GM18526 (cell line): Measurements from ENCODE around the gene AK5.

Experiments used
- POLR2A ChIP-seq: IDR thresholded peaks from 3 replicates; pipeline ENCODE4 v1.6.1; 2011; ENCODE audit not compliant: insufficient read length; ENCODE audit errors: extremely low read depth

Gene AK5

DNA sequence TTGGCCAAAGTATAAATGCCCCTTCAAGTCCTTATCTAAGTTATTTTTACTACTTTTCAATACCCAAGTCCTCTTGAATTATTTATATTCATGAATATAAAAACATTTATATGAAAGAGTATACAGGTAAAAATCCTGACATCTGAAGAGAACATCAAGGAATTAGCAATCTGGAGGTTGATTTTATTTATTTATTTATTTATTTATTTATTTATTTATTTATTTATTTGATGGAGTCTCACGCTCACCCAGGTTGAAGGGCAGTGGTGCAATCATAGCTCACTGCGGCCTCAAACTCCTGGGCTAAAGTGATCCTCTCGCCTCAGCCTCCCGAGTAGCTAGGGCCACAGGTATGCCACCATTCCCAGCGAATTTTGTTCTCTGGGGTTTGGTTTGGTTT, 307.4 kb downstream of the AK5 start:
- TF ChIP-seq POLR2A: no peak

DNA sequence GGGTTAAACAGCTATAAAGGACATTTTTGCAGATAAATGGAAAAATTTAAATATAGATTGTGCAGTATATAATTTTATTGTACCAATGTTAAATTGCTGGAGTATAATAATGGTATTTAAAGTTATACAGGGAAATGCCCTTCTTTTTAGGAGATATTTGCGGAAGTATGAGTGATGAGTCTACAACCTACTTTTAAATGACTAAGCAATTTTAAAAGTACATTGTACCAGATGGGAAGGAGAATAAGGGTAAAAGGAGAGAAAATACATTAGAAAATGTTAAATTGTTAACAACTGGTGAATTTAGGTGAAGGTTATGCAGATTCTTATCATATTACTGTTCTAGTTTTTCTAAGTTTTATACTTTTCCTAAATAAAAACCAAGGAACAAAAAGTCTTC, 308.8 kb downstream of the AK5 start:
- no peak for TF ChIP-seq POLR2A

DNA sequence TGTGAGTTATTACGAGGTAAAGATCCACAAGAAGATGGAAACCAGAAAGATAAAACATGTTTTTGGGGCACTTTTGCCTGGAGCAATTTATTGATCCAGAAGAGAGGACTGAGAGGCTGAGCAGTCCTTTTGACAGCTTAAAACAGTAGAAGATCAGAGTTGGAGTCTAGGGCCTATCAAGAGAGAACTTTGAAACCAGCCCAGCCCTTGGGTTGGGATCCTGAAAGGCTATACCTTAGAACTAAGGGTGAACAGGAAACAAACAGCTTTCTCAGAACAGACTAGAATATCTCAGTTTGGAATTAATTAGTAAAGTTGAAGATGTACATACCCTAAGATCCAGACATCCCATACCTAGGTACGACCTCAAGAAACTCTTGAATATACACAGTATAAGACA, 311.1 kb downstream of the AK5 start:
- no peak for TF ChIP-seq POLR2A

DNA sequence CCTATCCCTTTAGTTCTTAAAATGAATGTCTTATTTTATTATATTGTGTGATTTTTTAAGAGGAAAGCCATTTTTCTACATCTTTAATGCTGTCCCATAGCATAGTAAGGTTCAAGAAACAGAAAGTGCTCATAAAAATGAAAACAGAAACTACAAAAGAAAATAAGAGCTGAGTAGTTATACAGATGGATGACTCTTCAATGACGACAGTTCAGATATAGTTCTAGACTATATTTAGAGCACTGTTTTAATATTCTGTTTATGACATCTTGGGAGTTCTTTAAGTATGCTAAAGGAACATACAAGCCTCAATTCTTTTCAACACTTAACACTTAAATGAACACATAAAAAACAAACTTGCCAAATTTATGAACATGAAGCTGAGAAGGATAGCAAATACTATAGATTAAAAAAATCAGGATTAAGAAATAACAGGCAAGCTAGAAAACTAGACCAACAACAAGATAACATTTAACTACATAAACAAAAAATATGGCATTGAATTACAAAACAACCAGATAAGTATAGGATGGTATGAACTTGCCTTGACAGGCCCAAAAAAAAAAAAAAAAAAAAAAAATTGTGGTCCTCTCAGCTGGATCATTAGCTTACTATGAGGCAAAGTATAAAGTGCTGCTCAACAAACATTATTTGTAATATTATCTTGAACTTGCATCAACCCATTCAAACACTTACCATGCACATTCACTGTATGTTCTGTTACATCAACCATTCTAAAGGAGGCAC, 312.7 kb downstream of the AK5 start:
- TF ChIP-seq POLR2A: no peak

DNA sequence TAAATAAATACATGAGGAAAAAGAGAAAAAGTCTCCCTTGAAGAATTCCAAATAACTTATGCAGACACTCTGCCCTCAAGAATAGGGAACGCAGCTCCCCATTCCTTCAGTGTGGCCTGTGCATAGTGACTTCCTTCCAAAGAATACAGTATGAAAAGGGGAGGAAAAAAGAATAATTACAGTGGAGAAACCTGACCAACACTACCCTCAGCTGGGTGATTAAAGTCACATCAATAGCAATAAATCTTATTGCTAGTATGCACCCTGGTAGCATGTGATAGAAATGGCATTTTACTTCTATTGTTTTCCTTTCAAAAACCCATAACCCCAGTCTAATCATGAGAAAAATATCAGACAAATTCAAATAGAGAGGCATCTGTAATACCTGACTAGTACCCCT, 315.5 kb downstream of the AK5 start:
- TF ChIP-seq POLR2A: no peak

DNA sequence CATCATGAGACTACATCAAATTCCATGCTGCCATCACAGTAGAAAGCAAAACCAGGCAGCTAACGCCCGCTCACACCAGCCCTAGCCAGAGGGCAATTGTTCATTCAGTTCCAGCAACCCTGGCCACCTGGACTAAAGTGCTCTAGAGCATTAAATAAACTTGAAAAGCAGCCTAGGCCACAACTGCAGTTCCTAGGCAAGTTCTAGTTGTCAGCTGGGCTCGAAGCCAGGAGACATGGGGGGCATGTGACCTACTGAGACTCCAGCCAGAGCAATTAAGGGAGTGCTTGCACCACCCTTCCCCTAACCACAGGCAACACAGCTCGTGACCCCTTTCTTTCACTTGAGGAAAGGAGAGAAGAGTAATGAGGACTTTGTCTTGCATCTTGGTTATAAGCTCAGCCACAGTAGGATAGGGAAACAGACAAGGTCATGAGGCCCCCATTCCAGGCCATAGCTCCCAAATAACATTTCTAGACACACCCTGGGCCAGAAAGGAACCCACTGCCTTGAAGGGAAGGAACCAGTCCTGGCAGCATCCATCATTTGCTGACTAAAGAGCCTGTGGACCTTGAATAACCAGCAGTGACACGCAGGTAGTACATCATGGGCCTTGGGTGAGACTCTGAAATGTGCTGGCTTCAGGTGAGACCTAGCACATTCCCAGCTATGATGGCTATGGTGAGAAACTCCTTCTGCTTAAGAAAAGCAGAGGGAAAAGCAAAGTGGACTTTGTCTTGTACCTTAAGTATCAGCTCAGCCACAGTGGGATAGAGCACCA, 323.6 kb downstream of the AK5 start:
- no peak for TF ChIP-seq POLR2A

DNA sequence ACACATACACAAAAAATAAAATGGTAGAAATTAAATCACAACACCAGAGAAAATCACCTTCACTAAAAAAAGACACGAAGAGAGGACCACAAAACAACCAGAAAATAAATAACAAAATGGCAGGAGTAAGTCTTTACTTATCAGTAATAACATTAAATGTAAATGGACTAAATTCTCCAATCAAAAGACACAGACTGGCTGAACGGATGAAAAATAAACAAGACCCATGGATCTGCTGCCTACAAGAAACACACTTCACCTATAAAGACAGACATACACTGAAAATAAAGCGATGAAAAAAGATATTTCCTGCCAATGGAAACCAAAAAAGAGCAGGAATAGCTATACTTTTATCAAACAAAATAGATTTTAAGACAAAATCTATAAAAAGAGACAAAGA, 327.1 kb downstream of the AK5 start:
- TF ChIP-seq POLR2A: no peak
